ENCODE data around the gene FBL.

DNA sequence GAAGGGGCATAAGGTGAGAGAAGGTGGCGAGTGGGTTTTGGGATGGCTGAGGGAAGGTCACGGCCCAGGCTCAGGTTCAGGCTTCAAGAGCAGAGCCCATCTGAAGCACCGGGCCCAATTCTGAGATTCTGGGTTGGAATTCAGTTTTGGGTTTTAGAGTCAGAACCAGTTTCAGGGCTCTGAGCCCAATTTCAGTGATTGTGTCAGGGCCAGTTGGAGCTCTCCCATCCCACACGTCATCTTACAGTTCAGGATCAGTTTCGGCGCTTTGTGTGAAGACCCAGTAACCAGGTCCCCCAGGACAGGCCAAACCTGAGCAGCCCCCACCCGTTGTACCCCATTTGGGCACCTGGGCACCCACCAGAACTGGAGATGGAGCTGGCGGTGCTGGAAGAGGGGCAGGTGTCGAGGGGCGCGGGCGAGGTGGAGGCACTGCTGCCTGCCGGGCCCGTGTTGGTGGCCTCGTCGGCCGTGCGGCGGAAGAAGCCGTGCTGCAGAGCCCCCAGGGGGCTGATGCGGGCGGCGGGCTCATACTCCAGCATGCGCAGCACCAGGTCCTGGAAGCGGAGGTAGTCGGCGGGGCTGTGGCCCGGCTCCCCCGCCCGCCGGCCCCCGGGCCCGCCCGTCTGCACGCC lies 19.8 kb downstream of the FBL start:
- TF ChIP-seq, protein P1, sequence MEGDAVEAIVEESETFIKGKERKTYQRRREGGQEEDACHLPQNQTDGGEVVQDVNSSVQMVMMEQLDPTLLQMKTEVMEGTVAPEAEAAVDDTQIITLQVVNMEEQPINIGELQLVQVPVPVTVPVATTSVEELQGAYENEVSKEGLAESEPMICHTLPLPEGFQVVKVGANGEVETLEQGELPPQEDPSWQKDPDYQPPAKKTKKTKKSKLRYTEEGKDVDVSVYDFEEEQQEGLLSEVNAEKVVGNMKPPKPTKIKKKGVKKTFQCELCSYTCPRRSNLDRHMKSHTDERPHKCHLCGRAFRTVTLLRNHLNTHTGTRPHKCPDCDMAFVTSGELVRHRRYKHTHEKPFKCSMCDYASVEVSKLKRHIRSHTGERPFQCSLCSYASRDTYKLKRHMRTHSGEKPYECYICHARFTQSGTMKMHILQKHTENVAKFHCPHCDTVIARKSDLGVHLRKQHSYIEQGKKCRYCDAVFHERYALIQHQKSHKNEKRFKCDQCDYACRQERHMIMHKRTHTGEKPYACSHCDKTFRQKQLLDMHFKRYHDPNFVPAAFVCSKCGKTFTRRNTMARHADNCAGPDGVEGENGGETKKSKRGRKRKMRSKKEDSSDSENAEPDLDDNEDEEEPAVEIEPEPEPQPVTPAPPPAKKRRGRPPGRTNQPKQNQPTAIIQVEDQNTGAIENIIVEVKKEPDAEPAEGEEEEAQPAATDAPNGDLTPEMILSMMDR (IDR thresholded peaks at IDR 0.05; ENCODE audit: low read depth, low read length, missing input control), result no peak
- TF ChIP-seq, protein P2, sequence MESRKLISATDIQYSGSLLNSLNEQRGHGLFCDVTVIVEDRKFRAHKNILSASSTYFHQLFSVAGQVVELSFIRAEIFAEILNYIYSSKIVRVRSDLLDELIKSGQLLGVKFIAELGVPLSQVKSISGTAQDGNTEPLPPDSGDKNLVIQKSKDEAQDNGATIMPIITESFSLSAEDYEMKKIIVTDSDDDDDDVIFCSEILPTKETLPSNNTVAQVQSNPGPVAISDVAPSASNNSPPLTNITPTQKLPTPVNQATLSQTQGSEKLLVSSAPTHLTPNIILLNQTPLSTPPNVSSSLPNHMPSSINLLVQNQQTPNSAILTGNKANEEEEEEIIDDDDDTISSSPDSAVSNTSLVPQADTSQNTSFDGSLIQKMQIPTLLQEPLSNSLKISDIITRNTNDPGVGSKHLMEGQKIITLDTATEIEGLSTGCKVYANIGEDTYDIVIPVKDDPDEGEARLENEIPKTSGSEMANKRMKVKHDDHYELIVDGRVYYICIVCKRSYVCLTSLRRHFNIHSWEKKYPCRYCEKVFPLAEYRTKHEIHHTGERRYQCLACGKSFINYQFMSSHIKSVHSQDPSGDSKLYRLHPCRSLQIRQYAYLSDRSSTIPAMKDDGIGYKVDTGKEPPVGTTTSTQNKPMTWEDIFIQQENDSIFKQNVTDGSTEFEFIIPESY (IDR thresholded peaks at IDR 0.05), result no peak
- TF ChIP-seq, protein P3, sequence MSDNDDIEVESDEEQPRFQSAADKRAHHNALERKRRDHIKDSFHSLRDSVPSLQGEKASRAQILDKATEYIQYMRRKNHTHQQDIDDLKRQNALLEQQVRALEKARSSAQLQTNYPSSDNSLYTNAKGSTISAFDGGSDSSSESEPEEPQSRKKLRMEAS (IDR thresholded peaks at IDR 0.05), result no peak

Data from liver (tissue), 2 donors.